ENCODE measurements around the gene ZNF136. TPM values are rescaled to one million over a fixed set of nuclear protein-coding genes. Genes with fewer than 3 reads are reported as not detected.

Gene ZNF136
- total RNA-seq, 1 experiment from 2014 or later: 4.6 TPM

- no peak for DNase-seq (ENCODE audit: low read depth, low spot score)
- H3K27ac ChIP-seq (ENCODE audit: low read length): no peak overlapping the region
- no peaks in the 10 kb centered on the region for H3K27me3 ChIP-seq (ENCODE audit: control insufficient read depth, insufficient read depth, low read length)
- no TSS peak for BruUV-seq (replicated peaks)
- no peak for ATAC-seq
- H3K4me1 ChIP-seq (ENCODE audit: control insufficient read depth, insufficient read depth, low read length): no peaks in the 10 kb centered on the region
- ChIA-PET CTCF (no interaction called here), POLR2A (no interaction called here)
- intact Hi-C loops (cut with micrococcal nuclease; ENCODE audit: unreplicated experiment) (no loop called here), in situ Hi-C loops (cut with HindIII; ENCODE audit: low pct_unique_long_range_greater_than_20kb, low sequenced_read_pairs) (no loop called here)
- no peak overlapping the region for H3K4me3 ChIP-seq (ENCODE audit: low read depth in 2 of 2, low read length in 2 of 2)
- peaks cover 7% of the 10 kb centered on the region; the same call in 1 of the 2 replicates for H3K9me3 ChIP-seq (ENCODE audit: control insufficient read depth, insufficient read depth, low read depth, low read length)
- no peaks in the 10 kb centered on the region for H3K36me3 ChIP-seq (ENCODE audit: control insufficient read depth, insufficient read depth, low read length)
- TF ChIP-seq, protein P1, sequence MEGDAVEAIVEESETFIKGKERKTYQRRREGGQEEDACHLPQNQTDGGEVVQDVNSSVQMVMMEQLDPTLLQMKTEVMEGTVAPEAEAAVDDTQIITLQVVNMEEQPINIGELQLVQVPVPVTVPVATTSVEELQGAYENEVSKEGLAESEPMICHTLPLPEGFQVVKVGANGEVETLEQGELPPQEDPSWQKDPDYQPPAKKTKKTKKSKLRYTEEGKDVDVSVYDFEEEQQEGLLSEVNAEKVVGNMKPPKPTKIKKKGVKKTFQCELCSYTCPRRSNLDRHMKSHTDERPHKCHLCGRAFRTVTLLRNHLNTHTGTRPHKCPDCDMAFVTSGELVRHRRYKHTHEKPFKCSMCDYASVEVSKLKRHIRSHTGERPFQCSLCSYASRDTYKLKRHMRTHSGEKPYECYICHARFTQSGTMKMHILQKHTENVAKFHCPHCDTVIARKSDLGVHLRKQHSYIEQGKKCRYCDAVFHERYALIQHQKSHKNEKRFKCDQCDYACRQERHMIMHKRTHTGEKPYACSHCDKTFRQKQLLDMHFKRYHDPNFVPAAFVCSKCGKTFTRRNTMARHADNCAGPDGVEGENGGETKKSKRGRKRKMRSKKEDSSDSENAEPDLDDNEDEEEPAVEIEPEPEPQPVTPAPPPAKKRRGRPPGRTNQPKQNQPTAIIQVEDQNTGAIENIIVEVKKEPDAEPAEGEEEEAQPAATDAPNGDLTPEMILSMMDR (IDR thresholded peaks at IDR 0.05): no peak
- TF ChIP-seq TCF7L2 (IDR thresholded peaks at IDR 0.05; ENCODE audit: low read depth, low read length) (no peak), POLR2AphosphoS5 (IDR thresholded peaks at IDR 0.05; ENCODE audit: low read depth, low read length) (no peak), REST (IDR thresholded peaks at IDR 0.05; ENCODE audit: insufficient read depth in 1 of 2, low read depth in 2 of 2, low read length in 1 of 2) (no peak), SIN3A (IDR thresholded peaks at IDR 0.05; ENCODE audit: borderline replicate concordance, insufficient read depth, low read depth, low read length) (no peak)
Observed at GRCh38 chr19:12230751-12231733, 68.1 kb downstream of the ZNF136 start.

GRCh38 chr19:12232961-12233360 lies 70.1 kb downstream of the ZNF136 start:
- DNase-seq (ENCODE audit: low read depth, low spot score): no peak
- in situ Hi-C loops (cut with HindIII; ENCODE audit: low pct_unique_long_range_greater_than_20kb, low sequenced_read_pairs) (no loop called here), intact Hi-C loops (cut with micrococcal nuclease; ENCODE audit: unreplicated experiment) (no loop called here)
- no peaks in the 10 kb centered on the region for H3K4me1 ChIP-seq (ENCODE audit: control insufficient read depth, insufficient read depth, low read length)
- no peaks in the 10 kb centered on the region for H3K36me3 ChIP-seq (ENCODE audit: control insufficient read depth, insufficient read depth, low read length)
- no TSS peak for BruUV-seq (replicated peaks)
- ATAC-seq: no peak
- no peak for TF ChIP-seq TCF7L2 (IDR thresholded peaks at IDR 0.05; ENCODE audit: low read depth, low read length)
- TF ChIP-seq, protein P1 (IDR thresholded peaks at IDR 0.05): no peak
- TF ChIP-seq REST (IDR thresholded peaks at IDR 0.05; ENCODE audit: insufficient read depth in 1 of 2, low read depth in 2 of 2, low read length in 1 of 2): no peak
- no peak for TF ChIP-seq POLR2AphosphoS5 (IDR thresholded peaks at IDR 0.05; ENCODE audit: low read depth, low read length)
- no peaks in the 10 kb centered on the region for H3K27me3 ChIP-seq (ENCODE audit: control insufficient read depth, insufficient read depth, low read length)
- no peak overlapping the region for H3K27ac ChIP-seq (ENCODE audit: low read length)
- POLR2A ChIA-PET: no interaction called here
- H3K4me3 ChIP-seq (ENCODE audit: low read depth in 2 of 2, low read length in 2 of 2): no peak overlapping the region
- peaks cover 7% of the 10 kb centered on the region; the same call in 1 of the 2 replicates for H3K9me3 ChIP-seq (ENCODE audit: control insufficient read depth, insufficient read depth, low read depth, low read length)
- CTCF ChIA-PET: interaction anchor here (0.7 kb wide), 1 partner anchor 311 kb away, joined by 3 read pairs; no protein-coding TSS in a partner anchor

All from Panc1 (cell line).